ENCODE measurements around the gene ZCCHC3. TPM values are rescaled to one million over a fixed set of nuclear protein-coding genes. Genes with fewer than 3 reads are reported as not detected.

ZCCHC3 gene
- total and polyA plus RNA-seq, 2 experiments from 2014 or later, result 26.5 to 66.3 TPM

DNA sequence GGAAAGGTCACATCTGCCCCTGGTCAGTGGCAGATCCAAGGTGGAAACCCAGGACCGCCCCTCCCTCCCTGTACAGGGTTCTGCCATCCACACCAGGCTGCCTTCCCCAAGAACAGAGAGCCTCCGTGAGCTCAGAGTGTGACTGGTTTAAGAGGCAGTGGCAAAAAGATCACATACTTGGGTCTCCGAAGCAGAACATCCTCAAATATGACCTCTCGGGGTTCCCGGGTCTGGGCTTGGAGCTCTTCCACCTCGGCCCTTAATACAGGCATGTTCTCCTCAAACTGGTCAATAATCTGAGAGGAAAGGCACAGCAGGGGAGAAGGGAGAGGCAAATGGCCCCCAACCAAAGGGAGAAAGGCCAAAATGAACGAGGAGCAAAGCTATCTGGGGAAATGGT, 21.6 kb upstream of the ZCCHC3 start:
- H3K27me3 ChIP-seq (ENCODE audit: insufficient read depth), result no peaks in the 10 kb centered on the region
- DNase-seq (ENCODE audit: low spot score) (no peak), ATAC-seq (no peak)
- Mint-ChIP-seq H3K27me3 (ENCODE audit: insufficient read depth, low read depth, poor library complexity) (peaks cover 15% of the 10 kb centered on the region), H3K4me3 (no peak overlapping the region), H3K36me3 (ENCODE audit: low read depth) (peaks cover 50% of the 10 kb centered on the region), H3K27ac (no peak overlapping the region), H3K9me3 (0 out of 3 replicates have a peak, but pooled peaks cover 7% of the 10 kb centered on the region), H3K4me1 (peaks cover 8% of the 10 kb centered on the region)
- H3K79me2 ChIP-seq (replicated peaks; ENCODE audit: insufficient read depth), result no peaks in the 10 kb centered on the region
- TF ChIP-seq, protein P1, sequence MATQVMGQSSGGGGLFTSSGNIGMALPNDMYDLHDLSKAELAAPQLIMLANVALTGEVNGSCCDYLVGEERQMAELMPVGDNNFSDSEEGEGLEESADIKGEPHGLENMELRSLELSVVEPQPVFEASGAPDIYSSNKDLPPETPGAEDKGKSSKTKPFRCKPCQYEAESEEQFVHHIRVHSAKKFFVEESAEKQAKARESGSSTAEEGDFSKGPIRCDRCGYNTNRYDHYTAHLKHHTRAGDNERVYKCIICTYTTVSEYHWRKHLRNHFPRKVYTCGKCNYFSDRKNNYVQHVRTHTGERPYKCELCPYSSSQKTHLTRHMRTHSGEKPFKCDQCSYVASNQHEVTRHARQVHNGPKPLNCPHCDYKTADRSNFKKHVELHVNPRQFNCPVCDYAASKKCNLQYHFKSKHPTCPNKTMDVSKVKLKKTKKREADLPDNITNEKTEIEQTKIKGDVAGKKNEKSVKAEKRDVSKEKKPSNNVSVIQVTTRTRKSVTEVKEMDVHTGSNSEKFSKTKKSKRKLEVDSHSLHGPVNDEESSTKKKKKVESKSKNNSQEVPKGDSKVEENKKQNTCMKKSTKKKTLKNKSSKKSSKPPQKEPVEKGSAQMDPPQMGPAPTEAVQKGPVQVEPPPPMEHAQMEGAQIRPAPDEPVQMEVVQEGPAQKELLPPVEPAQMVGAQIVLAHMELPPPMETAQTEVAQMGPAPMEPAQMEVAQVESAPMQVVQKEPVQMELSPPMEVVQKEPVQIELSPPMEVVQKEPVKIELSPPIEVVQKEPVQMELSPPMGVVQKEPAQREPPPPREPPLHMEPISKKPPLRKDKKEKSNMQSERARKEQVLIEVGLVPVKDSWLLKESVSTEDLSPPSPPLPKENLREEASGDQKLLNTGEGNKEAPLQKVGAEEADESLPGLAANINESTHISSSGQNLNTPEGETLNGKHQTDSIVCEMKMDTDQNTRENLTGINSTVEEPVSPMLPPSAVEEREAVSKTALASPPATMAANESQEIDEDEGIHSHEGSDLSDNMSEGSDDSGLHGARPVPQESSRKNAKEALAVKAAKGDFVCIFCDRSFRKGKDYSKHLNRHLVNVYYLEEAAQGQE (IDR thresholded peaks at IDR 0.05; ENCODE audit: unreplicated experiment), result no peak
- TF ChIP-seq ZNF462 (CRISPR knock-in tag; IDR thresholded peaks at IDR 0.05) (no peak), EZH2 (IDR thresholded peaks at IDR 0.05; ENCODE audit: low read depth, unreplicated experiment) (no peak), NANOG (IDR thresholded peaks at IDR 0.05; ENCODE audit: borderline replicate concordance) (no peak), POLR2AphosphoS5 (IDR thresholded peaks at IDR 0.05; ENCODE audit: low read depth) (no peak), STAT1 (IDR thresholded peaks at IDR 0.05; ENCODE audit: unreplicated experiment) (no peak), EZH2phosphoT487 (IDR thresholded peaks at IDR 0.05; ENCODE audit: unreplicated experiment) (no peak), JUNB (IDR thresholded peaks at IDR 0.05; ENCODE audit: unreplicated experiment) (no peak), ZNF331 (CRISPR knock-in tag; IDR thresholded peaks at IDR 0.05; ENCODE audit: low read depth) (no peak), CREB1 (CRISPR knock-in tag; IDR thresholded peaks at IDR 0.05; ENCODE audit: low read depth) (no peak), ETS1 (IDR thresholded peaks at IDR 0.05) (no peak), ZNF114 (CRISPR knock-in tag; IDR thresholded peaks at IDR 0.05) (no peak), CTCF (conservative IDR thresholded peaks at IDR 0.05; ENCODE audit: low read depth in 2 of 2) (no peak)
- no peak overlapping the region for H3K4me2 ChIP-seq
- no peak overlapping the region for H3K4me3 ChIP-seq
- H4K20me1 ChIP-seq (replicated peaks; ENCODE audit: insufficient read depth), result peaks cover 12% of the 10 kb centered on the region
- H2AFZ ChIP-seq, result no peak overlapping the region
- no peaks in the 10 kb centered on the region for H3K9me2 ChIP-seq (ENCODE audit: insufficient read depth)
- H3K27ac ChIP-seq (ENCODE audit: low read depth), result no peak overlapping the region
- peaks cover 6% of the 10 kb centered on the region; the same call in 1 of the 2 replicates for H3K4me1 ChIP-seq (ENCODE audit: insufficient read depth)
- H3K36me3 ChIP-seq (ENCODE audit: insufficient read depth), result 0 out of 2 replicates have a peak, but pooled peaks cover 4% of the 10 kb centered on the region
- peaks cover 22% of the 10 kb centered on the region for H3F3A ChIP-seq (replicated peaks; ENCODE audit: low read depth)

Data from GM23338 (cell line).